C4-2B (cell line): ENCODE results near the gene CDKAL1.

Experiments
- ZFX ChIP-seq: fragments of 450-650 bp; IDR thresholded peaks from 2 replicates; pipeline ENCODE4 v1.6.1; 2017
- TF ChIP-seq, protein P1 (sequence below): fragments of 450-650 bp; conservative IDR thresholded peaks from 2 replicates; pipeline ENCODE4 v1.5.1; 2017; ENCODE audit warnings: mild to moderate bottlenecking

DNA sequence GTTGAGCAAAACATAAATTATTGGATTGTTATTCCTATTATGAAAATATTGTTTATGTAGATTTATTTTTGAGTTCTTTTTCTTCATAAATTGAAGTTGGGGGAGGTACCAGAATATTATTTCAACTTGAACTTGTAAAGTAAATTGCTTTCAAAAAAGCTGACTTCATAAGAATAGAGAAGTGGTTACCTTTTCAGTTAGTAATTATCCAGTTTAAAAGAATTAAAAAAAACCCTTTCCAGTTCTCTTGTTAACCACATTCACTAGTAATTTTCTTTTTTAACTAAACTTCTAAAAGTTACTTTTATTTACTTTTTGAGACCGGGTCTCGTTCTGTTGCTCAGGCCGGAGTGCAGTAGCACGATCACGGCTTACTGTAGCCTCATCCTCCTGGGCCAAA is 124.3 kb downstream of the CDKAL1 start:
- TF ChIP-seq, protein P1, sequence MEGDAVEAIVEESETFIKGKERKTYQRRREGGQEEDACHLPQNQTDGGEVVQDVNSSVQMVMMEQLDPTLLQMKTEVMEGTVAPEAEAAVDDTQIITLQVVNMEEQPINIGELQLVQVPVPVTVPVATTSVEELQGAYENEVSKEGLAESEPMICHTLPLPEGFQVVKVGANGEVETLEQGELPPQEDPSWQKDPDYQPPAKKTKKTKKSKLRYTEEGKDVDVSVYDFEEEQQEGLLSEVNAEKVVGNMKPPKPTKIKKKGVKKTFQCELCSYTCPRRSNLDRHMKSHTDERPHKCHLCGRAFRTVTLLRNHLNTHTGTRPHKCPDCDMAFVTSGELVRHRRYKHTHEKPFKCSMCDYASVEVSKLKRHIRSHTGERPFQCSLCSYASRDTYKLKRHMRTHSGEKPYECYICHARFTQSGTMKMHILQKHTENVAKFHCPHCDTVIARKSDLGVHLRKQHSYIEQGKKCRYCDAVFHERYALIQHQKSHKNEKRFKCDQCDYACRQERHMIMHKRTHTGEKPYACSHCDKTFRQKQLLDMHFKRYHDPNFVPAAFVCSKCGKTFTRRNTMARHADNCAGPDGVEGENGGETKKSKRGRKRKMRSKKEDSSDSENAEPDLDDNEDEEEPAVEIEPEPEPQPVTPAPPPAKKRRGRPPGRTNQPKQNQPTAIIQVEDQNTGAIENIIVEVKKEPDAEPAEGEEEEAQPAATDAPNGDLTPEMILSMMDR = no peak
- TF ChIP-seq ZFX = no peak
